Germinal center (tissue), 1 donor: ENCODE data around the gene GAA.

Experiments used
- DNase-seq: peaks from one replicate; pipeline ENCODE4 v3.0.0; 2012; ENCODE audit warnings: mixed read lengths, low spot score

GAA gene

GRCh38 chr17:80104321-80104955 lies 3.1 kb downstream of the GAA start:
- no peak for DNase-seq

GRCh38 chr17:80104956-80105375 lies 3.6 kb downstream of the GAA start:
- no peak for DNase-seq

- no peak for DNase-seq
These were observed 4.4 kb downstream of the GAA start for GRCh38 chr17:80105762-80106161.

- DNase-seq, result no peak
These were observed 4.8 kb downstream of the GAA start for GRCh38 chr17:80106176-80106575.

GRCh38 chr17:80106751-80107150 lies 5.4 kb downstream of the GAA start:
- DNase-seq, result no peak

GRCh38 chr17:80107231-80108021 lies 6.0 kb downstream of the GAA start:
- DNase-seq, result no peak

GRCh38 chr17:80108036-80108971 lies 6.9 kb downstream of the GAA start:
- DNase-seq, result no peak

GRCh38 chr17:80109066-80109660 lies 7.8 kb downstream of the GAA start:
- DNase-seq, result no peak

GRCh38 chr17:80109713-80110446 lies 8.5 kb downstream of the GAA start:
- no peak for DNase-seq

GRCh38 chr17:80110447-80110812 lies 9.0 kb downstream of the GAA start:
- DNase-seq, result no peak

- DNase-seq, result no peak
These were observed 9.7 kb downstream of the GAA start for GRCh38 chr17:80110927-80111701.

- no peak for DNase-seq
These were observed 10.5 kb downstream of the GAA start for GRCh38 chr17:80111702-80112470.

GRCh38 chr17:80112471-80113032 lies 11.2 kb downstream of the GAA start:
- no peak for DNase-seq

GRCh38 chr17:80113033-80113484 lies 11.7 kb downstream of the GAA start:
- no peak for DNase-seq

- no peak for DNase-seq
These were observed 13.4 kb downstream of the GAA start for GRCh38 chr17:80114758-80115157.

GRCh38 chr17:80115159-80115558 lies 13.8 kb downstream of the GAA start:
- DNase-seq, result no peak

GRCh38 chr17:80116276-80116920 lies 15.0 kb downstream of the GAA start:
- no peak for DNase-seq

- no peak for DNase-seq
These were observed 15.6 kb downstream of the GAA start for GRCh38 chr17:80116921-80117380.
